Stimulated activated CD4-positive, alpha-beta T cell treated with anti-CD3 and anti-CD28 coated beads, Interleukin-1b, Interleukin-23, amount 100 ng/mL, for 1 hour (primary cell): ENCODE results near the gene EGLN2.
A peak's percentile ranks its signal among the peaks of the same experiment; 100 is the strongest.
"Not testable (repeated sequence)": the region's sequence is repeated elsewhere in the genome, so short reads cannot be mapped to it uniquely, and the experiment has no call there.

Experiments used
- DNase-seq, 2 donors: peaks; one replicate each; pipeline ENCODE4 v3.0.0-alpha.2; 2020; ENCODE audit warnings: low read depth in 2 of 2

Gene EGLN2

GRCh38 chr19:40801426-40802299, 2.7 kb downstream of the EGLN2 start:
- no peak for DNase-seq

DNA sequence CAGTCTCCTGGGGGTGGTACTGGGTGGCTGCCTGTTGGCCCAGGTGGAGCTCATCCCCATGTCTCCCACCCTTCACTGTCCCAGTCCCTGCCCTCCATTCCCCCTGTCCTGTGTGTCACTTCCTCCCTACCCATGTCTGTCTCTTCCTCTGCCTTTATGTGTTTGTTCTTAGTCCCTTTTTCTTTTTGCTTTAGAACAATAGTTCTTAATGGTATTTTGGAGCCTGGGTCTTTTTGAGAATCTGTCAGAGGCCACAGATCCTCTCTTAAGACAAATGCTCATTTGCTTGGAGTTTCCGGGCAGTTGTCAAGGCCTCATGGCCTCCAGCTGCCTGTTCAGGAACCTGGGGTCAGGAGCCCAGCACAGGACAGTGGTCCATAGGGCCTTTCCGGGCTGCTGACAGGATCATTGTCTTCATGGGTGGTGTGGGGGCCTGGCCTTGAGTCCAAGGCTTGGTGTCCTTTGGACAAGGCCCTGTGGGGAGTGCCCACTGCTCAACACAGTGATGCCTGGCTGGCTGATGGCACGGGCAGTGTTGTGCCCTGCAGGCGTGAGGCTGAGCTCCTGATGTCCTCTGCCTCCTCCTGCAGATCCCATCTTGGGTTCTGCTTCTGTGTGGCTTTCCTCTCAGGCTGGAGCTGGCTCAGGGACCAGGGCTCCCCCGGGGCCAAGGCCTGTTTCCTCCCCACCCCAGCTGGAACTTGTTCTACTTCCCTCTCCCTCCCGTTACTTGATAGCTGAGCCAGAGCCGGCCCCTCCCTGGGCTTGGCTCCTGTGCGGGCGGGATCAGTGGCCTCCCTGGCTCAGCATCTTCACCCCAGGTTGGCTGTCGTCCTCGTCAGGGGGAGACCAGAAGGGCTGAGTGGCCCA, 3.5 kb downstream of the EGLN2 start:
- DNase-seq = no peak

GRCh38 chr19:40803170-40803856, 4.3 kb downstream of the EGLN2 start:
- DNase-seq = no peak

DNA sequence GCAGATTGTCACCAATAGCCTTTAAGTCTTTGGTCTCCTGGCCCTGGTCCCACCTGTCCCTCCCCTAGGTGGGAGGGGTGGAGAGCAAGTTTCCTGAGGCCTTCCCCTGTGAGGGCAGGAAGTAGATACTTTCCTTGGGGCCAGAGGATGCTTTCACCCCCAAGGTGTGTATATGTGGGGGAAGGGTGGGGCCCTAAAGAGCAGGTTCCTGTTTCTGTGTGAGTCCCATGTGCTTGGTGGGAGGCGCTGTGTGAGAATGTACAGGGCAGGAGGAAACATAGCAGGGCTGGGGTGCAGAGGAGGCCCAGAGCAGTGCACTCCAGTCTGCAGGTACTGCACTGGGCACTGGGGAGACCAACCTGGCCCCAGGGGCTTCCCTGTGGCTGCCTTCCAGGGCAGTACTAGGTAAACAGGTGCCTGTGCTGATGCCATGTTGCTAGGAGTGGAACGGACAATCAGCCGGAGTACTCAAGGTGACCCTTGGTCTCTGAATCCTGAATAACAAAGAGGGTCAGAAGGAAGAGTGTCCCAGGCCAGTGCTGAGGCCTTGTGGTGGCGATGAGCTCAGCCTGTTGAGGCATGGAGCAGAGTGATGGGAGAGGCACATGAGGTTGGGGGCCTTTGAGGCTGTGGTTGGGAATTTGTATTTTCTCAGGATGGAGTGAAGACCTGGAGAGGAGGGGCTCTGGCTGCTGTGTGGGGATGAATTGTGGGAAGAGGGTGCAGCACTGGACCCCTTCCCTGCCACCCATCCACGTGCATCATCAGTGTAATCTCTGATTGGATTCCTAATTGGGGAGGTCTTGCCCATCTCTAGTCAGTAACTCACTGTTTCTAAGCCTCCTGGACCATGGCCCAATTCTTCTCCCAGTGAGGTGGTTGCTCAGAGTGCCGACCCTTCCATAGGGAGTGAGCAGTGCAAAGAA, 5.1 kb downstream of the EGLN2 start:
- DNase-seq = no peak

DNA sequence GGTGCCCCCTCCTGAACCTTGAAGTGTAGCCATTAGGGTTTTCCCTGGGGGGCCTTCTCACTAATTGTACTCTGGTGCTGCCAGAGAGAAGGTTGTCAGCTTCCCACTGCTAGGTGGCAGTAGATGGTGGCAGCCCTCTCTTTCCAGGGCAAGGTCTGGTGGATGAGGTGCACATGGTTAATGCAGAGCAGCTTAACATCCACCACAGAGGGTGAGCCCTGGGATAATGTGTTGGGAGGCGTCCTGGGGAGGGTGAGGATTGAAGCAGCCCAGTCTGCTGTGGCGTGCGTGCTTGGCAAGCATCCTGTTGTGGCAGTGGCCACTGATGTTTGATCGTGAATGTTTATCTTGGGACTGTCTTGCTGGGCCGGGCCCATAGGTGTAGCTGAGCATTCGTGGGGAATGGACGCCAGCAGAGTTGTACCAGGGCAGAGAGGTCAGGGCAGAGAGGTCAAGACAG, 5.8 kb downstream of the EGLN2 start:
- no peak for DNase-seq

DNA sequence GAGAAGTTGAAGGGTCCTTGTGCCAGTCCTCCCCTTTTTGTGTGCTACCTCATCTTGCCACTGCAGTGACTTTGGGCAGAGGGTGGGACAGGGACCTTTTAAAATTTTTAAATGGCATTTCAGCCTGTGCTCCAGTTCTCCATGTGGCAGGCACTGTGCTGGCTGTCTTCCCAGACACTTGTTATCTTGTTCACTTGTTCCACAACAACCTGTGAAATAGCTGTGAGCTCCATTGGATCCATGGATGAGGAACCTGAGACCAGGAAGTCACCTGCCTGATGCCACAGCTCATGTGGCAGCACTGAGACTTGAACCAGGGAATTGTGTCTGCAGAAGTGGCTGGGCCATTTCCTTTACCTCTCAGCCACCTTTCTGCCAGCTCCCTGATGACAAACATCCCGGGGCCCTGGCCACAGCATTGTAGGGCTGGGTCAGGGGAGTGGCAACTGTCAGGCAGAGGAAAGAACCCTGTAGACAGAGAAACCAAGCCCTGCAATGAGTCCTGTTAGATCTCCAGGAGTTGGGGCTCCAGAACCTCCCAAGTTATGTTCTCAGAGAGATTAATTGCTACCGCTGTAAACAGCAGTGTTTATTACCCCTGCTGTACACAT, 6.4 kb downstream of the EGLN2 start:
- DNase-seq = no peak

- peak; percentile 46 to 61 for DNase-seq
Measured at GRCh38 chr19:40806423-40807146, 7.6 kb downstream of the EGLN2 start.

- DNase-seq = no peak
Measured at GRCh38 chr19:40807147-40808020, 8.4 kb downstream of the EGLN2 start.

DNA sequence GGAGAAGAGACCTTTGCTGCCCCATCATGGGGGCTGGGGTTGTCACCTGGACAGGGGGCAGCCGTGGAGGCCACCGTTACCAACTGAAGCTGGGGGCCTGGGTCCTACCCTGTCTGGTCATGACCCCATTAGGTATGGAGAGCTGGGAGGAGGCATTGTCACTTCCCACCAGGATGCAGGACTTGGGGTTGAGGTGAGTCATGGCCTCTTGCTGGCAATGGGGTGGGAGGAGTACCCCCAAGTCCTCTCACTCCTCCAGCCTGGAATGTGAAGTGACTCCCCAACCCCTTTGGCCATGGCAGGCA, 9.0 kb downstream of the EGLN2 start:
- DNase-seq = no peak

DNA sequence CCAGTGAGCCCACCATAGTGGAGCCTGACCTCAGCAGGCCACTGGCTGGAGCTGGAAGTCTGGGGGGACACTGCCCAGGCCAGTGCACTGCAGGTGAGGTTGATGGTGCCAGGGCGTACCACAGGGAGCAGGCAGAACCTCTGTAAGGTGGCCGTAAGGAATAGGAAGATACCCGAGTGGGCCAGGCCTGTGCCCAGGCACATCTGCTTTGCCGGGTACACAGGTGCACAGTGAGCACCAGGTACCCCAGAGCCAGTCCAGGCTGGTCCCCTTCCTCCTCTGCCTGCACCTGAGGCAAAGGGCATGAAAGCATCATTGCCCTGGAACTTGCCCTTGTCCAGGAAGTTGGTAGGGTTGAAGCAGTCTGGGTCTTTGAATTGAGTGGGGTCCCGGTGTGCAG, 9.5 kb downstream of the EGLN2 start:
- no peak for DNase-seq

- no peak for DNase-seq
Measured at GRCh38 chr19:40809358-40810086, 10.5 kb downstream of the EGLN2 start.

DNA sequence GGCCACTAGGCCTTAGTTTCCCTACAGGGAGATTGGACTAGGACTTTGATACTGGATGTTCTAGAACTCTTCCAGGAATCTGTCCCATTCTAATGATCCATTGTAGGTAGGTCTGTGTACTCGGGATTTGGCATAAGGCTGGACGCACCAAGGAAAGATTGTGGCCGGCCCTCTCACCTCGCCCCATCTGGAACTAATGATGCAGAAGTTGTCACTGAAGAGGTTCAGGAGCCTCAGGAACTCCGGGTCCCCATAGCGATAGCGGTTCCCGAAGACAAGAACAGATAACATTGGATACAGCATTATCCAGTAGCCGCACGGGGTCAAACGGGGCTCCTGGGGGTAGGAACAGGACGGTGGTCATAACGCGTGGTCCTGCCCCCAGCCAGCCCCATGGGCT, 11.2 kb downstream of the EGLN2 start:
- DNase-seq = no peak

- not testable (repeated sequence) for DNase-seq
Measured at GRCh38 chr19:40810649-40811408, 11.8 kb downstream of the EGLN2 start.

DNA sequence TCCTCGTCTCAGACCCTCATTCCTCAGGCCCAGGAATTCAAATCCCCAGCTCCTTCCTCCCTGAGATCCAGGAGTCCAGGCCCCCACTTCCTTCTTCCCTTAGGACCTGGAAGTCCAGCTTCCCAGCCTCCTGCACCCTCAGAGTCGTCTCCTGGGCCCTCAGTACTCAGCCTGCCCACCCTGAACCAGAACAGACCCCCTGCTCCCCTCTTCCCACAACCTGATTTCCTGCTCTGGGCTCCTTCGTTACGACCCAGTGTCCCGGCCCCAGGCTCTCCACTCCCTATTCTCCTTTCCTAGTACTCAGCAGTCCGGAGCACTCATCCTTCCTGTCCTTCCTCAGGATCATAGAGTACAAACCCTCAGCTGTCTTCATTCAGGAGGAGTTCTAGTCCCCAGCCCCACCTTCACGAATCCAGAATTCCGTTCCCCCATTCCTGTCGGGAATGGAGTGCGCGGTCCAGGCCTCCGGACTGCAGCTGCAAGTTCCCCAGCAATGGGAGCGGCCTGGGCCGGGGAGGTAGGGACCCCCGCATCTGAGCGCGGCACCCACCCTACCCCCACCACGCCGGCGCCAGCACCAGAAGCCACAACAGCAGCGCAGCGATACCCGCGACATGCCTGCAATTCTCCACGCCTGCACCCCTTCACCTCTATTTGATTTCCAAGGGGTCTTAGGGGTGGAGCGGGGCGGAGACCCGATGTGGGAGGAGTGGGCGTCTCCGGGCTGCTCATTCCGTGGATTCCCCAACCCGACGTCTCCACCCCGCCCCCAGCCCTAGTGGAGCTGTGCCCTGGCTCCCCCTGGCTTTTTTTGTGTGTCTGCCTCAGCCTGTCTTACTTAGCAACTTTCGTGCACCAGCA, 12.7 kb downstream of the EGLN2 start:
- DNase-seq = no peak

- DNase-seq = not testable (repeated sequence)
Measured at GRCh38 chr19:40812571-40812970, 13.6 kb downstream of the EGLN2 start.

- no peak for DNase-seq
Measured at GRCh38 chr19:40813182-40813581, 14.2 kb downstream of the EGLN2 start.

DNA sequence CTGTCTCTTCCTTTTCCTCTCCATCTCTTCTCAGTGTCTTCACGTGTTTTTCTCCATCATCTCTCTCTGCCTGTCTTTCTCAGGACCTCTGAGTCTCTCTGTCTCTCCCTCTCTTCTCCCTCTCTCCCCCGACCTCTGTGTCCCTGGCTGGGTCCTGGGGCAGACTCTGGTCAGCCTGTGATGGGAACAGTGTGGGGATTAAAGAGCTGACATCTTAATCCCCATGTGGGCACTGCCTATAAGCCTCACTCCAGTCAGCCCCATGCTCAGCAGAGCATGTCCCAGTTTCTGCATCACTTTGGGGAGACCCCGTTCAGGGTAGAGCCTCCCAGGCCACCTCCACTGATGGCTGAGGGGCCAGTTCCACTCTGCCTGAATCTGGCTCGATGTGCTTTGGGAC, 16.2 kb downstream of the EGLN2 start:
- no peak for DNase-seq
